NCI-H1092 (cell line): Measurements from ENCODE around the gene PLXNA2.

ENCODE experiments used
- DNase-seq: peaks from one replicate; lab custom pipeline; 2025; lab: John Stamatoyannopoulos, UW

PLXNA2 gene

DNA sequence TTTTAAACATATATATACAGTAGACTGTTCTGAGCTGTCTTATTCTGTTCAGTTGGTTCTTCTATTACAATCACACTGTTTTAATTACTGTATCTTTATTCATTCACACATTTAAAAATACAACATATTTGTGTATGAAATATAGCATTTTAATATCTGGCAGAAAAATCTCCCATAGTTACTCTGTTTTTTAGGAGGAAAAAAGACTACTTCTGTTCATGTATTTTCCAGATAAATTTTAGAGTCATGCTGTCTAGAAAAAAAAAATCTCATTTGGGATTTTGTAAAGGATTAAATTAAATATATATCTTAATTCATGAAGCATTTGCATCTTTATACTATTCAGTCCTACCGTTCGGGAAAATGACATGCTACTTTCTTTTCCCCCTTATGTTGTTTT is 231.5 kb downstream of the PLXNA2 start:
- DNase-seq = no peak

DNA sequence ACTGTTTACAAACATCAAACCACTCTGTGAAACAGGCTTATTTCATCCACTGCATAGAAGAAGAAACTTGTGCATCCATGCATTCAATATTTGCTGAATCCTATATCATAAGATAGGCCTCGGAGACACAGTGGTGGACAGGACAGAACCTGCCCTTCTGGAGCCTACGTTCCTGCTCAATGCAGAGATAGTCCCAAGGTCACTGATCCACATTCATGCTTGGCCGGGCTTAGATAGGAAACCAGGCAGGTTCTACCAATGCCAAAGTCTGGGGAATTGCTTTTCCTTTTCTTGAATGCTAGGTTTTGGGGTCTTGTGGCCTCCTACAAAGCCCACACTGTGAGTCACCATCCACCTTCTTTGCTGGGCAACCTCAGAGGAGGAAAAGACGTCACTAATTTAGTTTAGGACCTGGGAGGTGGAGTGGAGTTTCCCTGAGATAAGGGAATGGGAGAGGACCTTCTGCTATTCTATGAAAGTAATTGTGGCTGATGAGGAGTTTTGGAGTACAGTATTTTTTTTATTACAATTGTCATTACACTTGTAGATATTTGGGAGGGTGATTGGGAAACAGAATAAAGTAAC is 233.6 kb downstream of the PLXNA2 start:
- DNase-seq = no peak

DNA sequence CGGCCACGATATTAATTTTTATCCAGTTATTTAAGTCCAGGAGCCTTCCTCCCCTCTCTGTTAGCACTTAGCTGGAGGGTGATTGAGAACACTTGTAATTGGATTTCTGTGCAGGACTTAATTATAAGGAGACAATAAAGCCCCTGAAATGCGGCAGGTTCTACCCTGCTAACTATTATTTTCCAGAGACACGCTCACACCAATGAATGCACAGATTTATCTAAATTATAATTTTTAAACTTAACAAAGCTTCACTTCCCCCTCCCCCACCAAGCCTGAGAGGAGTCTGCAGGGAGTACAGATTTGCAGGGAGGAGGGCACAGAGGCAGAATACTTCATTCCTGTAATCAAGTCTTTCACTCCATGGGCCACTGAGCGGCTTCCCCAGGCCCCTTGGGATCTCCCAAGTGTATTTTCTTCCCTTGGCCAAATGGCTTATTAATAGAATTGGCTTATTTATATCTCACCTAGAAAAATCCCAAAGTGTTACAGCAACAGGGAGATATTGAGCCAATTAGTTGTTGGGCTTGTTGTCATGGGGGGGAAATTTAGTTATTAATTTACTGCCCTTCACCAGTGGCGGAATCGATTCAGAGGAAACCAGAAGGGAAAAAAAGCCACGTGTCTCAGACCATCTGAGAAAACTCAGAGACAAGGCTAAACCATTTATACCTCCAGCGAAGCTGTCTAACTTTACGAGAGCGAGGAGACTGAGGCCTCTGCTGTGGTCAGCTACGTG is 234.3 kb downstream of the PLXNA2 start:
- DNase-seq = no peak

DNA sequence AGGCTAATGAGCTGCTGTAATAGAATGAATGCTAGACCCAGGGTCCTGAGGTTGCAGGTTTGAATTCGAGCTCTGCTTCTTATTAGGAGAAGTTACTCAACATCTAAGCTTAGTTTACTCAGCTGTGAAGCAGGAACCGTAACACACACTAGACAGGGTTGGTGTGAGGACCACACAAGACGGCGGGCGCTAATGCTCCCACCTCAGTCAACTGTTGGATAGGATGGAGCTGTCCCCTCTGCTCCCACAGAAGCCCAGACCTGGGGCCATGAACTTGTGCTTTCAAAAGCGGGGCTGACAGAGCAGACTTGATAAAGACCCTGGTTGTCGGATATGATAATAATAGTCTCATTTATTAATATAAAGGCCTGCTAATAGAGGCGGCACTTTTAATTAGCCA is 234.9 kb downstream of the PLXNA2 start:
- DNase-seq = no peak

DNA sequence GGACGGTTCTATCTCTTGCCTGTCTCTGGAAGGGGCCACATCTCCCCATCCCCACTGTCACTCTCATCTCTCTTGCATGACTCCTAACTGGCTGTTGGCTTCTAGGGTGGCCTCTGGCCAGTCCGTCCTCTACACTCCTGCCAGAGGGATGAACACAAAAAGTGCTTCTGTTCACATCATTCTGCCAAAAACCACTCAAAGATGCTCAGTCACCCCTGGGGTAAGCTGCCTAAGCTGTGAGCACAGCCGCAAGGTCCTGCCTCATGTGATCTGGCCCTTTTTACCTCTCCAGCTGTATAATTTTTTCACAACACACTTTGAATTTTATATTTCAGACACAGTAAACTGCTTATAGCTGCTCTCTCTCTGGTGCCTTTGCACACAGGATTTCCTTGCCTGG is 235.7 kb downstream of the PLXNA2 start:
- DNase-seq = no peak

DNA sequence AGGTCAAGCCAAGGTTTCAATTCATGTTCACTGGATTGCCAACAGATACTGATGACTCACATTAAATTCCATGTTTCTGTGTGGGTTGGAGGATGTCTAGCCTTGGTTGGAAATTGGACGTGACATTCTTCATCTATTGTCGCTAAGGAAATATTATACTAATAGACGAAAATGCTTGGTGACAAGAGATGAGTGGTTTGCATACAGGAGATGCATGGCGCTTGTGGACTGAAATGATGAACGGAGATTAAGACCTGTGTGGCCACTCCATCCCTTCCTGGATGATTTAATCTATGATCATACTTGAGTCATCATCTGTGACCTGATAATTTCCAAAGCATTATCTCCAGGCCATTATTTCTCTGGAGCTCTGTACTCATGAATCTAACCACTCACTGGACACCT is 236.2 kb downstream of the PLXNA2 start:
- DNase-seq = no peak

DNA sequence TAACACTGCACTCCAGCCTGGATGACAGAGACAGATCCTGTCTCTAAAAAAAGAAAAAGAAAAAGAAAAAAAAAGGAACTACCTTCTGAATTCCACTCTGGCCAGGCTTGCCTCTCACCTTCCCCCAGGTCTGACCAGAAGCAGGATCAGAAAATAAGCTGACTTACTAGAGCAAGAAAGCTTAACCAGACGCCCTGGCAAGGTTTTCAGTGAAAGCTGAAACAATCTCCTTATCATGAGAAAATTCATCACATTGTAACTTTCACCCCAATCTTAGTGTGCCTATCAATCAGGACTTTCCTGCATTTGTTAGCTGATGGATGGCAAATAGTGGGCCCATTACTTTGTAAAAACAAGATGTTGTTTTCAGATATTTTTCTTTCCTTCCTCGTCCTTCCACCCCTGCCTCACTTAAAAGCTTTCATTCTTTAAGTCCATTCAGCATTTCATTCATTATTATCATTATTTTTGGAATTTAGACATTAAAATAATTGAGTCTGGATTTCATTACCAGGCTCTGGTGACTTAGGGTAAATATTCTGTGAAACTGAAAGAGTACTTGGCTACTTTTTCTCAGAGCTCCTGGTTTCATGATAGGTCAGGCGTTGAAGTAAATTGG is 236.8 kb downstream of the PLXNA2 start:
- DNase-seq = no peak

DNA sequence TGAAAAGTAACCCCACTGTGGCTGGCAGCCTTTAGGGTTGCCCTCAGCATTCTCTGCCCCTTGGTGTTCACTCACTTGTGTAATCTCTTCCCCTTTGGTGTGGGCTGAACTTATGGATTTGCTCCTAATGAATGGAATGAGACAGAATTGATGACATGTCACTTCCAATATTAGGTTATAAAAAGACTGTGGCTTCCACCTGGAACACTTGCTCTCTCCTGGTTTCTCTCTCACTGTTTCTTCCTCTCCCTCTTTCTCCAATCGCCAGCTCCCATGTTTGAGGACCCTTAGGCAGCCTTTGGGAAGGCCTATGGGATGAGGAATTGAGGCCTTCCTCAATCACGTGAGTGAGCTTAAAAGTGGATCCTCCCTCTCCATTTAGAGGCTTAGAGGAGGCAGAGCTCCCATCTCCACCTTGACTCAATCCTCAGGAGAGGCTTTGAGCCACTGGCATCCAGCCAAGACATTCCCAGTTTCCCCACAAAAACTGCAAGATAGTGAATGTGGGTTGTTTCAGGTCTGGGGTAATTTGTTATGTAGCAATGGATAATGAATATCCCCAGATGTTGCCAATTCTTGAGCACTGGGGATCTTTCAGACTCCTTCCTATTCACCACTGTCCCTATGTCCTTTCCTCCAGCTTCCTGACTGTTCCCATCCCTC is 237.8 kb downstream of the PLXNA2 start:
- DNase-seq = no peak

DNA sequence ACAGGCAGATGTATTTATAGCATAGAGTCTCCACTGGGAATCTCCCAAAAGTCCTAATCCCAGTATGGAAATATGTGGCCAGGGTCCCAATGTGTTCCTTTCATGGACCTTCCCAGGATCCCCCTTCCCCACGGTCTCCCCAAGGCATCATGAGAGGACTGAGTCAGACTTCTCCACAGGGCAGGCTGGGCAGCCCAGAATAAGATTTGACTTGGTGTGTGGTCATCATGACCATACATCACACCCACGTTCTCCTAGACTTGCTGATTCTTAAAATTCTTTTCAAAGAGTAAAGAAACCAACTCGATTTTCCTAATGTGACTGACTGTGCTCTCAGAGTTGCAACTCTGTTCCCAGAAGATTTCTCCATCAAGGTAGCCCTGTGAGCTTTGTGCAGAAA is 239.3 kb downstream of the PLXNA2 start:
- DNase-seq = no peak

DNA sequence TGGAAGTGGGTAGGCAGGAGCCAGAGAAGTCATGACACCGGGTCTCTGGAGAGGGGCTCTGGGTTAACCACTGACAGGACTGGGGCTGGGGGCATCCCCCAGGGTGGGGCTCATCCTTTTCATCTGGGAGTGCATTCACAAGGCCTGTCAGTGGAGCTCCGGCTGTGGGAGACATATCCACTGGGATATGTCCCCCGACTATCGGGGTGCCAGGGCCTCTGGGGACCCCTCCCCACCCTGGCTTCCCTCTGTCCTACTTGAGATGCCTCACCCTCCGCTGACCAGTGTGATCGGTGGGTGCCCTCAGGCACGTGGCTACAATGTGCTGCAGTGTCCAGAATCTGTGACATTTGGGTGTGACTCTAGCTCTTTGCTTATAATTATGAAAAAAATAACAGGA is 240.9 kb downstream of the PLXNA2 start:
- DNase-seq = no peak

DNA sequence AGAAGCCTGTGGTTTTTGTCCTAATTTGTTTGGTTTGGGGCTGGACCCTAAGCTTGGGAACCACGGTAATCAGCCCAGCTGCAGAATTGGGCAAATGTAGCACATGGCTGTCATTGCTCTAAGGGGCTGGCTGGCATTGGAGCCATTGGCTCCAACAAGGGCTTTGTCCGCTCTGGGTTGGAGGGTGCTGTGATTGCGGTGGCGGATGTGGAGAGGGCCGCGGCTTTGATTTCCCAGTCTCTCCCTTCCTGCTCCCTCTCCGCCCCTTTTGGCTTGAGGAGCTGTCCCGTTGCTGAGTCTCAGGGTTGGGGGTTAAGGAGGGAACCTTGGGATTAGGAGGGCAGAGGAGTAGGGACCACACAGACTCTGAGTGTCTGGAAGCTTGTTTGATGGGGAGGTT is 241.5 kb downstream of the PLXNA2 start:
- DNase-seq = no peak

DNA sequence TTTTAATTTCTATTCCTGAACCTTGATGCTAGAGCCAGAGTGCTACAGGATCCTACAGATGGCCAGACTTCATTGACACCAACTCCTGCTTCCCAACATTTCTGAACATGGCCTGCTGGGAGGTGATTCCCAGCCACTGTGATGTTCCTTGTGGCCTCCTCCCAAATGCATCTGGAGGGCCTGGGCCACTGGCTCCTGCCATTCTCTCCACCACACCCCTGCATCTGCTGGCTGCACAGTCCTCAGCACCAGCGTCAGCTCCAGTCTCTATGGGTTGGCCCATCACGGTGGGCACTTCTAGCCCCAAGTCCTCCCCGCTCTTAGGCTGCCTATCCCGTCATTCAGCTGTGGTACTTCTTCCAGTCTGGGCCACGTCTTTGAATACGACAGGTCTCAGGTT is 242.1 kb downstream of the PLXNA2 start:
- DNase-seq = no peak

DNA sequence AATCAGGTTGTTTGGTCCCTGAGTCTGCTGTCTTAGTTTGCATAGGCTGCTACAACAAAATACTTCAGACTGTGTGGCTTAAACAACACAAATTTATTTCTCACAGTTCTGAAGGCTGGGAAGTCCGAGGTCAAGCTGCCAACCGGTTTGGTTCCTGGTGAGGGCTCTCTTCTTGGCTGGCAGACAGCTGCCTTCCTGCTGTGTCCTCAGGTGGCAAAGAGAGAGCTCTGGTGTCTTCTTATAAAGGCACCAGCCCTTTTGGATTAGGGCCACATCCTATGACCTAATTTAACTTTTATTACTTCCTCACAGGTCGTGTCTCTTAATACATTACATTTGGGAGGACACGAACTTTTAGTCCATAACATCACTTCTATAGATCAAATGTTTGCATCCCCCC is 243.7 kb downstream of the PLXNA2 start:
- no peak for DNase-seq

DNA sequence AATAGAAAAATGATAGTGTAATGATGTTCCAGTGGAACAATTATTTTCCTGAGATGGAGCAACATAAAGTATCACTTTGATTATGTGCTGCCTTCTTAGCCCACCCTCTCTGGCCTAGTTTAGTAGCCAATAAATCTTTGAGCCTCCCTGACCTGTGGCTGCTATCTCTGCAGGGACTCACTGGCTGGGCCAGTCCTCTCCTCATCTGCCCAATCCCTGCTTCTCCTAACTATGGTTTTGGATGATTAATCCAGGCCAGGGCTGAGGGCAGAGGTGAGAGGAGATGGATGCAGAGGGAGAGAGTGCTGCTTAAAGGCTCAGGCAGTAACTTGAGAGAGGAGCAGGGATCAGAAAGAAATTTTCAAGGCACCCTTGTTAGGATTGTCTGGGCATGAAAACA is 244.2 kb downstream of the PLXNA2 start:
- no peak for DNase-seq

DNA sequence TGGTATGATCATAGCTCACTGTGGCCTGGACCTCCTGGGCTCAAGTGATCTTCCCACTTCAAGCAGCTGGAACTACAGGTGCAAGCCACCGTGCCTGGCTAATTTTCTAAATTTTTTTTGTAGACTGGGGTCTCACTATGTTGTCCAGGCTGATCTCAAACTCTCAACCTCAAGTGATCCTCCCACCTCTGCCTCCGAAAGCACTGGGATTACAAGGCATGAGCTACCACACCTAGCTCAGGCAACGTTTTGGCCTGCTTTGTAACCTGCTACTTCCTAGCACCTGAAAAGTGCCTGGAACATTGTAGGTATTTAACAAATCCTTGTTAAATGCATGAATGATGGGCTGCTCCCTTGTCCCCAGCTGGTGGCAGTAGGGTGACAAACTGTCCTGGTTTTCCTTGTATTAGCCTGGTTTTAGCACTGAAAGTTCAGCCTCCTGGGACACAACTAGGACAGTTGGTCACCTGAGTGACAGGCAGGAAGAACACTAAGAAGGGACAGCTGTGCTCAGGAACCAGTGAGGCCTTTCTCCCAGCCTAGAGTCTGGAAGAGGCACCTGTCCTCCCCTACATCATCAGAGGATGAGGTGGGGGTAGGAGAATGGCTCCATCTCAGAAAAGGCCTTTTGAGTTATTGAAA is 244.8 kb downstream of the PLXNA2 start:
- DNase-seq = no peak

DNA sequence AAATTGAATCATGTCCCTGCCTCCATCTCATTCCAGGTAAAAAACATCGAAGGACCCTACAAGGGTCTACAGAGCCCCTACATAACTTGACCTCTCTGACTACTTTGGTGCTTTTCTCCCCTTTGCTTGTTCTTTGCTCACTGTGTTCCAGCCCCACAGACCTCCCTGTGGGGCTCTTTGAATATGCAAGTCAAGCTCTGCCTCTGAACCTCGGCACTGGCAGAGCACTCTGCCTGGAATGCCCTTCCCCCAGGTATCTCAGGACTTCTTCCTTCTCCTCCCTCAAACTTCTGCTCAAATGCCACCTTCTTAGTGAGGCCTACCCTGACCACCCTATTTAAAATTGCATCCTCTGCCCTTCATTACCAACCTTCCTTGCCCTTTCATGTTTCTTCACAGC is 245.5 kb downstream of the PLXNA2 start:
- DNase-seq = no peak

DNA sequence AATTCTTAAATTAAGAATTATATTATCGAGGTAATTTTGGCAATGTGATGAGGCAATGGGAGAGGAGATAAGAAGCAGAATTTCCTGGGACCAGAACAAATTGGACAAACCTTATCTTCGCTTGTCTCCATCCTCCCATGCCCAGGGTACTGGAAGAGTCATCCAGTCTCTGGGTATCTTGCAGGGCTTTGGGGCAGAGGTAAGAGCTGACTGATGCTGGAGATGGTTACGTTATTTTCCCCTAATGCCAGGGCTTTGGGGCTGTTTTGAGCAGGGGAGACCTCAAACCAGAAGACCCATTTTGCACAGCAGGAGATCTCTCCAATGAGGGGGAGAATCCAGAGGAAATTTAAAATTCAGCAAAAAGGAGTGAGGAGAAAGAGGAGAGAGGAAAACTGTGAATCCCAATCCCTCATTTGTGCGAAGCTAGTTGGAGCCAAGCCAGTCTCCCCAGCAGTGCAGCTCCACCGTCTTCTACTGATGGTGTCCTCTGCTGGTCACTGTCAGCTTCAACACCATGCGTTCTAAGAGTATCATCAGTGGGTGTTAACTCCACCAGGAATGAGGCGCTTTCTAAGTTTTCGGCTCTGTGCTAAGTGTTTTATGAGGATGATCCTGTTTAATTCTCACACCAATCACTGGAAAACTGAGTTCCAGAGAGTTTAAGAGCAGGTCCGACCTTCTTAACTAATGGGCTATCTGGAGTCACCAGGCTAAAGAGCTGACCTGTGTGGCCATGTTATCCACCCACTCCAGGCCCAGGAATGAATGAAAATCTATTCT is 246.5 kb downstream of the PLXNA2 start:
- peak; percentile 68 for DNase-seq

DNA sequence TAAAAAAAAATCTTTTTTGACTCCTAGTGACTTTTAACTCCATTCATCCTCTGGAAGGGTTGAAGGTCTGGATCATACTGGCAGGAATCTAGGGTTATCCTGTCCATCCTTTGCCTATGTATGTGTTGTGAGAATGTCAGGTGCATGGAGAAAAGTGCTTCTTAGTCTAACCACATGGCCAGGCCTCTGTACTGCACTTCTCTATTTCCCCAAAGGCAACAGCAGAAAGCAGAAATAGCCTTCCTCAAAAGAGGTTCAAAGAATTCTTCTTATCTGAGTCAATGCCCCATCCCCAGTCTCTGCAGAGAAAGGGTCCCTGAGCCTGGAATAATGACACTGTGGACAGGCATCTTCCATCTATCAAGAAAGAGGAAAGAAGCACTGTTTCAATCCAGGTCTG is 247.5 kb downstream of the PLXNA2 start:
- no peak for DNase-seq

DNA sequence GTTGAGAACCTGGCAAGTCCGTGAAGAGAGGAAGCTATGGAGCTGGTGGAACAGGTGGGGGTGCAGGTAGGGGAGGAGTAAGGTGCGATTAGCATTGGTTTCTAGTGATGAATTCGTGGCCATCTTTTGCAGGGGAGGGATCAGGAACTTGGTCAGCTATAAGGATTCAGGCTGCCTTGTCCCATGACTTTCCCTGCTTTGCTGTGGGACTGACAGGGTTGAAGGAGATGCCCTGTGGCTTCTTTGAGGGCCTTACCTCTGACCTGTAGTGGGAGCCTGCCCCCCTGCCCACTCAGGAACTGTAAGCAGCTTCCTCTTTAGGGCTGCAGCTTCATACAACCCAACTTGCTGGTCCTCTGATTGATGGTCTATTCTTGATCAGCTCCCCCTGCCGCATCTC is 248.6 kb downstream of the PLXNA2 start:
- no peak for DNase-seq

DNA sequence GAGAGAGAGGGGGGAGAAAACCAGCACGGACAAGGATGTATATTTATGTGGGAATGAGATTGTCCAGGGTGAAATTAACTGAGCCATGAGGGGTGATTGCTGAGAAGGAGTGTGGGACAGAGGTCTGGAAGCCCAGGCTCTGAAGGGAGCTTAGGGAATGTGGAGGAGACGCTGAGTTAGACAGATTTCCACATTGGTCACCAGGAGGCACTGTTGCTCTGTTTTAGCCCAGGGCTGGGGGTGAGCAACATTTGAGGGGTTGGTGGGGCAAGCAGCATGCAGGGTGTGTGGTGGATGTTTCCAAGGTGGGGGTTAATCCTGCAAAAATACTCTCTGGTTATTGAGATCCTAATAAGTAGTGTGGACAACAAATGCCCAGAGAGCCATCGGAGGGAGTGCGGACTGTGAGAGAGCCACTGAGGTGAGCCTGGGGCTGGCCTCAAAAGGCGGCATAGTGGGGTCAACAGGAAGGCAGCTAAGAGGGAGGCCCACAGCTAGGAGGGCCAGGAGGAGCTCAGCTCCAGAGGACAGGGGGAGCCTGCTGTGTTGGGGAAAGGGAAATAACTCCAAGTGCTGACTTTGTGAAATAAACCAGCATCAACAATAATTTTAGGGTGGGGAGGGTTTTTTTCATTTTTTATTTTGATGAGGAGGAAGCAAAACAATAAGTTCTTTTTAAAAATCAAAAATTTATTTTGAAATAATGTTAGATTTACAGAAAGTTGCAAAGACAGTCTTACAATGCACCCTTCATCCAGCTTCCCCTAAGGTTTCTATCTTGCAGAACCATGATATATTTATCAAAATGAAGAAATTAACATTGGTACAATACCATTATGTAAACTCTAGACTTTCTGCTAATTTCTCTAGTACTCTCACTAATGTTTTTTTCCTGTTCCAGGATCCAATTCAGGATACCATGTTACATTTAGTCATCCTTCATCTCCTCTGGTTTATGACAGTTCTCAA is 250.4 kb downstream of the PLXNA2 start:
- DNase-seq = no peak
